WTC11 (cell line): ENCODE measurements around the gene NPTN. TPM values are rescaled to one million over a fixed set of nuclear protein-coding genes. Genes with fewer than 3 reads are reported as not detected.
"Not testable (repeated sequence)": the region's sequence is repeated elsewhere in the genome, so short reads cannot be mapped to it uniquely, and the experiment has no call there.

Experiments
- ATAC-seq: fragments of 200-7000 bp; cut with Tn5 transposase; 2 replicates; pipeline ENCODE4 v1.10.0; 2021; ENCODE audit warnings: mild to moderate bottlenecking, moderate library complexity
- CTCF ChIA-PET: fragments of 300-600 bp; sonication (Branson Sonifier 250); formaldehyde crosslinking; loops from one replicate; lab custom pipeline; 2021; ENCODE audit warnings: antibody characterized with exemption; lab: Charles Lee
- POLR2A ChIA-PET: fragments of 350-600 bp; sonication (Branson Sonifier 250); formaldehyde crosslinking; loops from one replicate; lab custom pipeline; 2021; ENCODE audit warnings: antibody characterized with exemption; lab: Charles Lee
- DNase-seq: peaks from one replicate; pipeline ENCODE4 v3.0.0; 2021; ENCODE audit warnings: low spot score
- H3K27ac Mint-ChIP-seq: 2 replicates; pipeline ENCODE4 v1.8.0; 2021; ENCODE audit warnings: mixed read lengths
- H3K27me3 Mint-ChIP-seq: 2 replicates; pipeline ENCODE4 v1.8.0; 2021; ENCODE audit warnings: low read depth, mild to moderate bottlenecking, moderate library complexity, mixed read lengths
- H3K36me3 Mint-ChIP-seq: 2 replicates; pipeline ENCODE4 v1.8.0; 2021; ENCODE audit warnings: mixed read lengths
- H3K4me1 Mint-ChIP-seq: 2 replicates; pipeline ENCODE4 v1.8.0; 2022; ENCODE audit warnings: mixed read lengths
- H3K4me3 Mint-ChIP-seq: 2 replicates; pipeline ENCODE4 v1.8.0; 2021; ENCODE audit warnings: mild to moderate bottlenecking, moderate library complexity, mixed read lengths
- H3K9me3 Mint-ChIP-seq: 2 replicates; pipeline ENCODE4 v1.8.0; 2021; ENCODE audit warnings: mixed read lengths
- ATF6 ChIP-seq: sonication (generic); formaldehyde crosslinking; IDR thresholded peaks from 2 replicates; pipeline ENCODE4 v1.8.1; 2023; ENCODE audit warnings: mild to moderate bottlenecking, missing genetic modification reagents
- CTCF ChIP-seq: fragments of 200-600 bp; IDR thresholded peaks from 2 replicates; pipeline ENCODE4 v1.8.0; 2022; ENCODE audit warnings: antibody characterized with exemption
- E2F1 ChIP-seq: sonication (generic); formaldehyde crosslinking; IDR thresholded peaks from 2 replicates; pipeline ENCODE4 v1.8.0; 2022; ENCODE audit warnings: mild to moderate bottlenecking, missing genetic modification reagents
- FOXJ3 ChIP-seq: sonication (generic); formaldehyde crosslinking; IDR thresholded peaks from 2 replicates; pipeline ENCODE4 v1.9.0; 2021; ENCODE audit warnings: missing genetic modification reagents, mild to moderate bottlenecking, borderline replicate concordance
- GRHL2 ChIP-seq: fragments of 250-450 bp; sonication (Bioruptor Pico); IDR thresholded peaks from 2 replicates; pipeline ENCODE4 v1.8.0; 2022; ENCODE audit warnings: mild to moderate bottlenecking, moderate library complexity; ENCODE audit not compliant: insufficient replicate concordance, severe bottlenecking
- IRF1 ChIP-seq: sonication (generic); formaldehyde crosslinking; IDR thresholded peaks from 2 replicates; pipeline ENCODE4 v1.8.0; 2023; ENCODE audit warnings: missing genetic modification reagents
- JUN ChIP-seq: sonication (generic); formaldehyde crosslinking; IDR thresholded peaks from 2 replicates; pipeline ENCODE4 v1.8.0; 2023; ENCODE audit warnings: mild to moderate bottlenecking, missing genetic modification reagents
- NFATC4 ChIP-seq: fragments of 250-450 bp; sonication (Bioruptor Pico); IDR thresholded peaks from 2 replicates; pipeline ENCODE4 v1.9.0; 2021; ENCODE audit warnings: mild to moderate bottlenecking
- NR2C2 ChIP-seq: sonication (generic); formaldehyde crosslinking; IDR thresholded peaks from 2 replicates; pipeline ENCODE4 v1.8.0; 2022; ENCODE audit warnings: mild to moderate bottlenecking, missing genetic modification reagents
- RORB ChIP-seq: fragments of 250-450 bp; sonication (Bioruptor Pico); IDR thresholded peaks from 2 replicates; pipeline ENCODE4 v1.9.0; 2021; ENCODE audit warnings: mild to moderate bottlenecking
- ZBTB43 ChIP-seq: sonication (generic); formaldehyde crosslinking; IDR thresholded peaks from 2 replicates; pipeline ENCODE4 v1.8.1; 2023; ENCODE audit warnings: mild to moderate bottlenecking, missing genetic modification reagents
- ZNF263 ChIP-seq: sonication (generic); formaldehyde crosslinking; IDR thresholded peaks from 2 replicates; pipeline ENCODE4 v1.8.1; 2022; ENCODE audit warnings: low read depth, mild to moderate bottlenecking, moderate library complexity, missing genetic modification reagents
- ZSCAN18 ChIP-seq: fragments of 250-450 bp; sonication (Bioruptor Pico); IDR thresholded peaks from 2 replicates; pipeline ENCODE4 v2.1.2; 2022; ENCODE audit warnings: mild to moderate bottlenecking, moderate library complexity
- total RNA-seq: library from RNA; stranded (reverse); gene quantifications from 3 replicates; pipeline ENCODE4 v1.2.3, GENCODE V29; 2021

Gene NPTN
- total RNA-seq, 1 experiment from 2014 or later: 116 TPM

GRCh38 chr15:73558529-73558928 is 74.7 kb downstream of the NPTN start (continued):
- TF ChIP-seq ATF6 (CRISPR knock-in tag): no peak
- no peak for TF ChIP-seq FOXJ3
- TF ChIP-seq GRHL2 (CRISPR knock-in tag): no peak

GRCh38 chr15:73555080-73555479 is 78.1 kb downstream of the NPTN start:
- ATAC-seq: peak; percentile 51; the same call in 1 of the 2 replicates
- H3K4me1 Mint-ChIP-seq: peaks cover 31% of the 10 kb centered on the region

GRCh38 chr15:73550190-73550589 is 83.0 kb downstream of the NPTN start:
- no peak overlapping the region for H3K27ac Mint-ChIP-seq
- ChIA-PET CTCF (interaction anchor here (1.0 to 2.4 kb wide), 5 partner anchors 11 to 154 kb away, joined by 3 to 9 read pairs (median 4); no protein-coding TSS in a partner anchor), POLR2A (interaction anchor here (1.0 kb wide), 1 partner anchor 19 kb away, joined by 3 read pairs; no protein-coding TSS in a partner anchor)
- no peaks in the 10 kb centered on the region for H3K9me3 Mint-ChIP-seq
- no peaks in the 10 kb centered on the region for H3K36me3 Mint-ChIP-seq
- peaks cover 14% of the 10 kb centered on the region for H3K4me1 Mint-ChIP-seq
- ATAC-seq (no peak), DNase-seq (no peak)
- TF ChIP-seq ZBTB43 (CRISPR knock-in tag): no peak
- TF ChIP-seq IRF1 (CRISPR knock-in tag): no peak
- TF ChIP-seq NFATC4: no peak
- no peak for TF ChIP-seq ZNF263 (CRISPR knock-in tag)
- H3K27me3 Mint-ChIP-seq: no peaks in the 10 kb centered on the region
- H3K4me3 Mint-ChIP-seq: no peak overlapping the region

More at GRCh38 chr15:73555080-73555479, 78.1 kb downstream of the NPTN start:
- peaks cover 12% of the 10 kb centered on the region for H3K36me3 Mint-ChIP-seq
- no peak overlapping the region for H3K4me3 Mint-ChIP-seq
- no peaks in the 10 kb centered on the region for H3K27me3 Mint-ChIP-seq
- no peak overlapping the region for H3K27ac Mint-ChIP-seq
- no peak for TF ChIP-seq JUN (CRISPR knock-in tag)
- CTCF ChIA-PET: interaction anchor here (1.0 to 2.9 kb wide), 8 partner anchors 81 to 249 kb away, joined by 3 to 10 read pairs (median 4); no protein-coding TSS in a partner anchor
- POLR2A ChIA-PET: no interaction called here
- no peaks in the 10 kb centered on the region for H3K9me3 Mint-ChIP-seq
- DNase-seq: no peak

- ATAC-seq, DNase-seq, CTCF ChIA-PET, H3K36me3 Mint-ChIP-seq, POLR2A ChIA-PET, H3K27ac Mint-ChIP-seq, H3K4me1 Mint-ChIP-seq, H3K9me3 Mint-ChIP-seq, H3K4me3 Mint-ChIP-seq, H3K27me3 Mint-ChIP-seq: not testable (repeated sequence)
Observed at GRCh38 chr15:73548925-73549324, 84.3 kb downstream of the NPTN start.

GRCh38 chr15:73541479-73541878 is 91.7 kb downstream of the NPTN start:
- no peak for ATAC-seq
- Mint-ChIP-seq H3K4me3 (no peak overlapping the region), H3K4me1 (no peaks in the 10 kb centered on the region), H3K9me3 (no peaks in the 10 kb centered on the region), H3K27me3 (no peaks in the 10 kb centered on the region), H3K36me3 (no peaks in the 10 kb centered on the region), H3K27ac (no peak overlapping the region)
- no peak for DNase-seq
- POLR2A ChIA-PET: no interaction called here
- TF ChIP-seq E2F1 (CRISPR knock-in tag) (no peak), RORB (CRISPR knock-in tag) (no peak), NR2C2 (no peak), CTCF (no peak), ZSCAN18 (CRISPR knock-in tag) (no peak)
- CTCF ChIA-PET: no interaction called here
